ENCODE measurements around the gene MACROD2.

Gene MACROD2

DNA sequence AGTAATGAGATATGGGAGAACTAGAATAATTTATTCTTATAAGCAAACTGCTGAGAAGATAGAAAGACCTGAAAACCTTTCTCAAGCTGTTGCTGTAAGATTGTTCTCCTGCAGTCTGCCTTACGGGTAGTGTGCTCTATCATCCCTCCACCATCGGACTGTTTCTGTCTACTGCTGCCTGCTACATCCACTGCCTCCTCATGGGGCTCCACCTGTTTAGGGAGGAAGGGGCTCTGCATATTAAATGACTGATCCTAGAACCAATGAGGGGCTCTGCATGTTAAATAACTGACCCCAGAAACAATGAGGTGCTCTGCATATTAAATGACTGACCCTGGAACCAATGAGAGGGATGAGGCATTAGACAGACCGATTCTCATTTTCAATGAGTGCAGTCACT is 1923.3 kb downstream of the MACROD2 start:
- no peak for DNase-seq

DNA sequence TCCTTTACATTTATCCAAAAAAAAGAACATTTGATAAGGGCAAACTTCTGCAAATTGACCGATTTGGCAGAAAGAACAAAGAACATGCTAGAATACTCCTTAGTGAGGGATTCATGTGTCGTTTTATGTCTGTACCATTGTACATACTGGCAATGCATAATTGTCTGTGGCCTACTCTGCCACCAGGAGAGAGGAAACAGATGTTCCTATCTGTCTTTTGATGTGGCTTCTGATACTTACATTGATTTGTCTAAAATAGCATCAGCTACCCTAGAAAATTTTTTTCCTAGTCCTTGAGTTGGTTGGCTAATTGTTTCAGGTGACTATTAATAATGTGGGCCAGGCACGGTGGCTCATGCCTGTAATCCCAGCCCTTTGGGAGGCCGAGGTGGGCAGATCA is 1923.8 kb downstream of the MACROD2 start:
- DNase-seq = no peak

- no peak for DNase-seq
These were observed 1926.6 kb downstream of the MACROD2 start for GRCh38 chr20:15921930-15922329.

DNA sequence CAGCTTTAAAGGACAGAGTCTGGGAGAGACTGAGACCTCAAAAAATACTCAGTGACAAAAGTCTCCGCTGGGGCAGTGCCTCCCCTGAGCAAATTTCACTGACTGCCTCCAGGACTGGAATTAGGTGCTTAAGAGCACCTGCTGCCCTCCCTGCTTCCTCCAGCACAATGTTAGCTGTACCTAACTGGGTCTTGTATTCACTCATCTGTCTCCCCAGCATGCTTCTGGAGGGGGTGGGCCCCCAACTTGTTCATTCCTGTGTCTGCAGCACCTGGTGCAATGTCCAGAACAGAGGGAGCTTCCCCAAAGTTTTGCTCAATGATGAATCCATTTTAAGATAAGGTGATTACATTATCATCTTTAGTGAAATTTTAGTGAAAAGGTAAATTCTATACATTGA is 1927.2 kb downstream of the MACROD2 start:
- no peak for DNase-seq

DNA sequence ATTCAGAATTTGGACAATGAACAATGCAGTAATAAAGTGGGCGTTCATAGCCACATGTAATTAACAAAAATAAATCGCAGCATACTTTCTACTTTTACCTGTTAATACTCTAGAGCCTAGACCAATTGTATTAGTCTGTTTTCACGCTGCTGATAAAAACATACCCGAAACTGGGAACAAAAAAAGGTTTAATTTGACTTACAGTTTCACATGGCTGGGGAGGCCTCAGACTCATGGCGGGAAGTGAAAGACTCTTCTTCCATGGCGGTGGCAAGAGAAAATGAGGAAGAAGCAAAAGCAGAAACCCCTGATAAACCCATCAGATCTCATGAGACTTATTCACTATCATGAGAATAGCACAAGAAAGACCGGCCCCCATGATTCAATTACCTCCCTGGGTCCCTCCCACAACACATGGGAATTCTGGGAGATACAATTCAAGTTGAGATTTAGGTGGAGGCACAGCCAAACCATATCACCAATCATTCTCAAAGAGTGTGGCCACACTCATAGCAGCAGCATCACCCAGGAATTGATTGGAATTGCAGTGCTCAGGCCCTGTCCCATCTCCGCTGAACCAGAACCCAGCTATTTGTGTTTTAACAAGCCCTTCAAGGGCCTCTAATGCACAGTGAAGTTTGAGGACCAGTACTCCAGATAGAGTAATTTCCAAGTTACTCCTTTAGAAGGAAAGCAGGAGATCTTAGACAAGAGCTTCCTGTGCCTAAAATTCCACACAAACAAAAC is 1927.9 kb downstream of the MACROD2 start:
- DNase-seq = no peak

- DNase-seq = no peak
These were observed 1929.2 kb downstream of the MACROD2 start for GRCh38 chr20:15924556-15924955.

DNA sequence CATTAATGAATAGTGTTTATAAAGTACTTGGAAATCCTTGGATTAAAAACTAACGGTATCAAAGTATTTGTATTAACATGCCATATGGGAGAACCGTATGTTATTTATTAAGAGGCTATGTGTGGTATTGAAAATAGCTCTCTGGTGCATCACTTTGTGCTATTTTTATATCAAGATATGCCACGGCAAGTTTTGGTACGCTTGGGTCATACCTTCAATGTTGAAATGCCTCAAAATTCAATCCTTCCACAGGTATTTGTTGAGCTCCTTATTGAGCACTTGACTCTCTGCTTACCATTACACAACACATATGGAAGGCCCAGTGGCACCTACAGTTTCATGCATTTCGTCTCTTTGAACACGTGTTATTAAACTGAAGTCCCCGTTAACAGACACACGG is 1930.1 kb downstream of the MACROD2 start:
- DNase-seq = no peak

DNA sequence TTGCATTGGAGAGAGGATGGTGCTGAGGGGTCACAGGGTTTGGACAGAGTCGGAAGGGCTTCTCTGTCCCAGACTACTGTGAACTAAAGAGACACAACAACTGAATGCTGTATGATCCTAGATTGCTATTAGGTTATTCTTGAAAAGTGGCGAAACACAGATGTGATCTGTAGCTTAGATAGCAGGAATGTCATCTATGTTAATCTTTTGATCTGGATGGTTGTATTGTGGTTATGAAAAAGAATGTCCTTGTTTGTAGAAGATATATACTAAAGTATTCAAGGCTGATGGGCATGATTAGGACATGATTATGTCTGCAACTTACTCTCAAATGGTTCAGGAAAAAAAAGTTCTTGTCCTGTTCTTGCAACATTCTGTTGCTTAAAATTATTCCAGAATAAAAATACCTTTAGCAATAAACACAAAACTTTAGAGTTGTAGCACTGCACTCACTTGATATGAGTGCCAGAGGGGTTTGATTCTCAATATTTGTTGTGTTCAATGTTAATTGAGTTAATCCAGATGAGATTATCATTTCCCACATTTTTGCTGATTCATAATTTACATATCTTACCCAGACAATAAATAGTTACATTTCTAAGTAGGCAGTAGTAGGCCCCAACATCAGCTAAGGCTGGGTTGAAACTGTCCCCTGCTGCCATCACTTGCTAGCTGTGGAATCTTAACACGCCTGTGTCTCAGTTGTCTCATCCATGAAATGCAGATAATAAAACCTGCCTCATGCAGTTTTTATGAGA is 1932.8 kb downstream of the MACROD2 start:
- no peak for DNase-seq

DNA sequence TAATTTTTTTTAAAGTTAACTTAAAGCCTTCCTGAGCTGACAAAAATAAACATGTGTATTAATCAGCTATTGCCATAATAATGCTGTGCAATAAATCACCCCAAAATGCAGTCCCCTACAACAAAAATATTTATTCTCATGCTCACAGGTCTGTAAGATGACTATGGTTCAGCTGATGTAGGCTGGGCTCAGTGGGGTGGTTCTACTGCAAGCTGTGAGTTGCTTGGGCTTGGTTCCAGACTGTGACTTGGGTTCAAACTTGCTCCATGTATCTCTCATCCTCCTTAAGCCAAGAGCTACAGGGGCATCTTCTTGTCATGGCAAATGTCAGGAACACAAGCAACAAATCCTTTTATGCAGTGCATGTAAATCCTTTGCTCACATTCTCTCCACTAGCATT is 1933.6 kb downstream of the MACROD2 start:
- DNase-seq = no peak

GRCh38 chr20:15930311-15931305 is 1935.3 kb downstream of the MACROD2 start:
- no peak for DNase-seq

GRCh38 chr20:15931897-15932296 is 1936.6 kb downstream of the MACROD2 start:
- no peak for DNase-seq

DNA sequence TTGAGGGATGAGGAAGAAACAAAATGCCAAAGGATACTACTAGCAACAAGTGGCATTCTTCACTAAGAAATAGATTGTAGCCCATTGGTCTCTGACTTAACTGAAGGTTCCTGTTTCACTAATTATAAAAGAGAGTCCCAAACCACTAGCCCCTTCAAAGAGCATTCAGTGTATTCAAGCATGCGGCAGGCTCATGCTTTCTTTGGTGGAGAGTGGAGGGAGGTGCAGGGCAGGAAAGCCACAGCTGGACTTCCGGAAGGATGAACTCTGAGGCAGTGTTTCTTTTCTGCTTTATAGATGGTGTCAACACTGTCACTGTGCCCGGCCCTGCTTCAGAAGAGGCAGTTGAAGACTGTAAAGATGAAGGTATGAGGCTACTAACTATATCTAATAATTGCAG is 1941.9 kb downstream of the MACROD2 start:
- no peak for DNase-seq

GRCh38 chr20:15938847-15939246 is 1943.5 kb downstream of the MACROD2 start:
- DNase-seq = no peak

- no peak for DNase-seq
These were observed 1944.8 kb downstream of the MACROD2 start for GRCh38 chr20:15940127-15940526.

DNA sequence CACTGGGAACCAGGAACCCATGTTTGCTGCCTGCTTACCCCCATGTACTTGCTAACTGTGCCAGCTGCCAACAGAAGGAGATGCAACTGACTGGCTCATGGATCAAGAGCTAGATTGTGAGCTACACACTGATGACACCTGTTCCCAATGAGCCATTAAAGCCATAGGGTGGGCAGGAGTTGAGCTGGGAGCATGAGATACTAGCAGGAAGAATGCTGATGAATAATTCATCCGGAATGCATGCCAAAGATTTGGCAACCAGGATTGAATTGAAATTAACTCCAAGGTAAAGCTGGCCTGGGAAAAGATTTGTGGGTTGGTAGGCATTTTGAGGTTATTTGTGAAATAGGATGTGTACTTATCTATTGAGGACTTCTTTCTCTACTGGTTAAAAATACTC is 1946.8 kb downstream of the MACROD2 start:
- DNase-seq = no peak

GRCh38 chr20:15945289-15945688 is 1950.0 kb downstream of the MACROD2 start:
- DNase-seq = no peak

DNA sequence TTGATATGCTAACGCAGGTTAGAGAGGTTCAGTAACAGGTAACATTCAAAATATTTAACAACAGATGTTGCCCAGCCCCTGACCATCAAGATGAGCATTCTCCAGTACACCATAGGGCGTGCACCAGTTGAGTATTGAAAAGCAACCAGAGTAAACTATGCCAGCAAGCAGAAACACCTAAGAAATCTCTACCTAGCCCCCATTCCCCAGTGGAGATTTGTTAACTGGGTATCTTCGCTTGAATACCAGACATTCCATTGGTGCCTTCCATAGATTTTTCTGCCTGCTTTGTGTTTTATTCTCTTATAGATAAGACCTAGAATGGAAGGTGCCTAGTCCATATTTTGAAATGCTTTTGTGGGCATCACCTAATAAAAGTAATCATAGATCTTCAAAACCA is 1954.1 kb downstream of the MACROD2 start:
- no peak for DNase-seq

DNA sequence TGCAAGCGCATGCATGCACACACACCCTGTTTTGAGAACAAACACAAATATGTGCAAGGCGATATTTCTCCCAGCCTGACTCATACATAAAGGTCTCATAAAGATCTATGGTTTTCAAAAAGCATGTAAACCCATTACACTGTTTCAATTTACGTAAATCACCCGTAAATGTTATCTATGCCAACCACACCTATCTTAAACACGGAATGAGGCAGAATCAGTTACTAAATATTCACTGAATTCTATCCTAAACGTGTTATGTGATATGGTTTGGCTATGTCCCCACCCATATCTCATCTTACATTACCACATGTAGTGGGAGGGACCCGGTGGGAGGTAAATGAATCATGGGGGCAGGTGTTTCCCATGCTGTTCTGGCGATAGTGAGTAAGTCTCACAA is 1956.3 kb downstream of the MACROD2 start:
- no peak for DNase-seq

GRCh38 chr20:15958142-15958541 is 1962.8 kb downstream of the MACROD2 start:
- no peak for DNase-seq

GRCh38 chr20:15965165-15965564 is 1969.8 kb downstream of the MACROD2 start:
- DNase-seq = no peak

DNA sequence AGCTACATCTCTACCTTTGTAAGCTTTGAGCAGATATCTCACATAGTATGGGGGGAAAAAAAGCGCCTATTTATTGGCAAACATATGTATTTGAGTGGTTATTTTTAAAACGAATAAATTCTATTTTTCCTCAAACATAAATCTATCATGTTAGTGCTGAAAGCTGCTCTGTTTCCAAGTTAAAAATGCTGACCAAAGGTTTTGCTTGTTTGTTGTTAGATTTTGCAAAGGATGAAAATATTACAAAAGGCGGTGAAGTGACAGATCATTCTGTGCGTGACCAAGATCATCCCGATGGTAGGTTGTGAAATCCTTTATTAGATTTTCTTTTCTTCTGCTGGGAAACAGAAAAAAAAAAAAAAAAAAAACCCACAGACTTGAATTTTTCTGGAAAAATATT is 1972.0 kb downstream of the MACROD2 start:
- no peak for DNase-seq

DNA sequence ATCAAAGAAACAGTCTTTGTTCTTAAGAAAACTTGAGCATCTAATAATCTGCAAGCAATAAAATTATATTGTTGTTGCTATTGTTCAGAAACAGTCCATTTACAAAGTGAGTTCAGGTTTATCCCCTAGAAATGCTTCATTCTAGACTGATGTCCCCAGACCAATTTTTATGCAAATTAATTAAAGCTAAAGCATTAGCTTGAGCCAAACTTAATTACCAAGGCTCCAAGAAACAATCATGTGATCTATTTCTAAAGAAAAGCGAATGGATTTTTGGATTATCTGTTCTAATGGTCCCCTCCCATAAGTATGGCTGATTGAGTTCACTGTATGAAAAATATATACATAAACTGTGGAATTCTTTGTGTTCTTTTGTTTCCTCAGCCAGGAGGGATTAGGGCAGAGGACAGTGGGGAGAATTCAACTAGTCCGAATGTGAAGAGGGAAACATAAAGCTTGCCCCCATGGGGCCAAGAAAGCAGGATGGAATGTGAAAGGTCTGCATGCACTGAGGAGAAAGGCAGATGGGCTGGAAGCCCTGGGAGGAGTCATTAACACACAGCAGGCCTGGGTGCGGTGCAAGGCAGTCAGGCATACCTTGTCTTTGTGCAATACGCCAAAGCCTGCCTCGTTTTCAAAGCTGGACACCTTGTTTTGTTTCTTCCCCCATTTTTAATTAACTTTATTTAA is 1980.9 kb downstream of the MACROD2 start:
- DNase-seq = no peak

DNA sequence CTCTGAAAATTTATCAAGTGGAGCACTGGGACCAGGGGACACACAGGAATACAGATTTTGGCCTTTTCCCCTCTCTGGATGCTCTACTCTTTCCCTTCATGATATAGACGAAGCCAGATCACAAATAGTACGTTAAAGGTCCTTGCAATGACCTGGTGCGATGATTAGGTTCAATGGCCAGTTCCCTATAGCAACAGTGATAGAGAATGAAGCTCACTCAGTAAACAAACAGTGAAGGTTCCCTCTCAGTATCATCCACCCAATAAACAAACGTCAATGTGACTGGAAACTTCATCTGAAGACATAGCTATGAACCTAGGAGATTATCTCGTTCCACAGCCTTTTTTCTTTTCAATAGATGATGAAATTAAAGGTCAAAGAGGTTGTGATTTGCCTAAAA is 1981.7 kb downstream of the MACROD2 start:
- no peak for DNase-seq

Data from activated effector memory CD4-positive, alpha-beta T cell treated with anti-CD3 and anti-CD28 coated beads, Interleukin-2, amount 50 U/mL, for 16 hours (primary cell).